H9 (cell line): Measurements from ENCODE around the gene HLF. TPM values are rescaled to one million over a fixed set of nuclear protein-coding genes. Genes with fewer than 3 reads are reported as not detected.

Experiments used
- DNase-seq: peaks from one replicate; pipeline ENCODE4 v3.0.0-alpha.2; 2017
- H2AFZ ChIP-seq: one replicate; pipeline ENCODE4 v1.6.1; 2013; ENCODE audit warnings: mild to moderate bottlenecking, low read length, control low read depth, moderate library complexity
- H2AK5ac ChIP-seq: 2 replicates; pipeline ENCODE4 v1.6.1; 2013; ENCODE audit warnings: low read length, control low read depth, mixed read lengths; ENCODE audit not compliant: insufficient read length
- H2BK120ac ChIP-seq: one replicate; pipeline ENCODE4 v1.6.1; 2013; ENCODE audit warnings: low read depth, mild to moderate bottlenecking, low read length, control low read depth, inconsistent platforms; ENCODE audit not compliant: poor library complexity, severe bottlenecking
- H2BK12ac ChIP-seq: 2 replicates; pipeline ENCODE4 v1.6.1; 2013; ENCODE audit warnings: low read length, control low read depth, mixed read lengths, low read depth; ENCODE audit not compliant: insufficient read length
- H2BK15ac ChIP-seq: 2 replicates; pipeline ENCODE4 v1.6.1; 2013; ENCODE audit warnings: low read depth, low read length, control low read depth
- H2BK20ac ChIP-seq: one replicate; pipeline ENCODE4 v1.6.1; 2013; ENCODE audit warnings: low read depth, mild to moderate bottlenecking, low read length, control low read depth, inconsistent platforms; ENCODE audit not compliant: poor library complexity, severe bottlenecking
- H2BK5ac ChIP-seq: 2 replicates; pipeline ENCODE4 v1.6.1; 2013; ENCODE audit warnings: low read length, control low read depth, mixed read lengths; ENCODE audit not compliant: insufficient read length
- H3K14ac ChIP-seq: 2 replicates; pipeline ENCODE4 v1.6.1; 2013; ENCODE audit warnings: low read length, control low read depth; ENCODE audit not compliant: insufficient read depth
- H3K18ac ChIP-seq: 2 replicates; pipeline ENCODE4 v1.6.1; 2013; ENCODE audit warnings: low read depth, mild to moderate bottlenecking, mixed read lengths, low read length, control low read depth; ENCODE audit not compliant: insufficient read length
- H3K23ac ChIP-seq: 2 replicates; pipeline ENCODE4 v1.6.1; 2013; ENCODE audit warnings: low read length, control low read depth, mixed read lengths, low read depth; ENCODE audit not compliant: insufficient read length
- H3K23me2 ChIP-seq: 2 replicates; pipeline ENCODE4 v1.6.1; 2013; ENCODE audit warnings: low read depth, mild to moderate bottlenecking, mixed read lengths, low read length, control low read depth; ENCODE audit not compliant: insufficient read length, poor library complexity, severe bottlenecking
- H3K27ac ChIP-seq: 2 replicates; pipeline ENCODE4 v1.5.1; 2013; ENCODE audit warnings: low read length, control low read depth, mixed read lengths, low read depth; ENCODE audit not compliant: insufficient read length
- H3K27me3 ChIP-seq: 2 replicates; pipeline ENCODE4 v1.6.1; 2013; ENCODE audit warnings: low read length, control low read depth, inconsistent platforms; ENCODE audit not compliant: insufficient read depth
- H3K4ac ChIP-seq: 2 replicates; pipeline ENCODE4 v1.6.1; 2013; ENCODE audit warnings: low read depth, mild to moderate bottlenecking, control low read depth, inconsistent platforms, low read length, moderate library complexity
- H3K4me1 ChIP-seq: 2 replicates; pipeline ENCODE4 v1.6.1; 2013; ENCODE audit warnings: low read length, control low read depth, inconsistent platforms; ENCODE audit not compliant: insufficient read depth
- H3K4me2 ChIP-seq: 2 replicates; pipeline ENCODE4 v1.6.1; 2013; ENCODE audit warnings: low read length, control low read depth, mixed read lengths; ENCODE audit not compliant: insufficient read length, insufficient read depth
- H3K56ac ChIP-seq: 2 replicates; pipeline ENCODE4 v1.6.1; 2013; ENCODE audit warnings: low read depth, mild to moderate bottlenecking, mixed read lengths, low read length, control low read depth; ENCODE audit not compliant: insufficient read length
- H3K79me1 ChIP-seq: 2 replicates; pipeline ENCODE4 v1.6.1; 2013; ENCODE audit warnings: low read depth, mild to moderate bottlenecking, moderate library complexity, low read length, control low read depth, inconsistent platforms; ENCODE audit not compliant: insufficient read depth, poor library complexity, severe bottlenecking
- H3K79me2 ChIP-seq: 2 replicates; pipeline ENCODE4 v1.6.1; 2013; ENCODE audit warnings: low read length, control low read depth, inconsistent platforms; ENCODE audit not compliant: insufficient read depth
- H3K9ac ChIP-seq: 2 replicates; pipeline ENCODE4 v1.6.1; 2013; ENCODE audit warnings: low read length, control low read depth, mixed read lengths; ENCODE audit not compliant: insufficient read length; ENCODE audit errors: extremely low read depth
- H3K9me3 ChIP-seq: one replicate; pipeline ENCODE4 v1.6.1; 2013; ENCODE audit warnings: low read depth, low read length, inconsistent platforms; ENCODE audit not compliant: control insufficient read depth
- H3T11ph ChIP-seq: one replicate; pipeline ENCODE4 v1.6.1; 2013; ENCODE audit warnings: mild to moderate bottlenecking, low read length, control low read depth, inconsistent platforms
- H4K20me1 ChIP-seq: one replicate; pipeline ENCODE4 v1.6.1; 2013; ENCODE audit not compliant: control insufficient read depth, insufficient read length, insufficient read depth
- H4K5ac ChIP-seq: 2 replicates; pipeline ENCODE4 v1.6.1; 2013; ENCODE audit warnings: low read depth, mild to moderate bottlenecking, mixed read lengths, low read length, control low read depth; ENCODE audit not compliant: insufficient read length
- H4K8ac ChIP-seq: replicated peaks from 2 replicates; pipeline ENCODE4 v1.6.1; 2013; ENCODE audit warnings: low read length, control low read depth, mixed read lengths, low read depth; ENCODE audit not compliant: insufficient read length
- H4K91ac ChIP-seq: 2 replicates; pipeline ENCODE4 v1.6.1; 2013; ENCODE audit warnings: low read depth, mild to moderate bottlenecking, moderate library complexity, mixed read lengths, low read length, control low read depth; ENCODE audit not compliant: insufficient read length
- H3K27ac Mint-ChIP-seq, 3 experiments: 2 replicates in 2 of 3; 3 replicates in 1 of 3; pipeline ENCODE4 v1.8.0; 2020 to 2021; ENCODE audit warnings: mixed read lengths in 3 of 3, mild to moderate bottlenecking in 1 of 3, moderate library complexity in 1 of 3
- H3K27me3 Mint-ChIP-seq: 2 replicates; pipeline ENCODE4 v1.8.0; 2021; ENCODE audit warnings: low read depth, mild to moderate bottlenecking, moderate library complexity, mixed read lengths
- H3K36me3 Mint-ChIP-seq, 3 experiments: 2 replicates in 2 of 3; 3 replicates in 1 of 3; pipeline ENCODE4 v1.8.0; 2020 to 2021; ENCODE audit warnings: low read depth in 3 of 3, mixed read lengths in 3 of 3; ENCODE audit not compliant: insufficient read depth in 1 of 3
- H3K4me1 Mint-ChIP-seq, 2 experiments: 2 replicates each; pipeline ENCODE4 v1.8.0; 2020; ENCODE audit warnings: mixed read lengths in 2 of 2
- H3K4me3 Mint-ChIP-seq, 2 experiments: 2 replicates in 1 of 2; 3 replicates in 1 of 2; pipeline ENCODE4 v1.8.0; 2020 to 2021; ENCODE audit warnings: mild to moderate bottlenecking in 2 of 2, mixed read lengths in 2 of 2, moderate library complexity in 1 of 2
- H3K9me3 Mint-ChIP-seq, 2 experiments: 2 replicates in 1 of 2; 3 replicates in 1 of 2; pipeline ENCODE4 v1.8.0; 2020; ENCODE audit warnings: mild to moderate bottlenecking in 2 of 2, mixed read lengths in 2 of 2, moderate library complexity in 1 of 2
- WGBS: extraction: QIAGEN DNeasy Blood & Tissue Kit; methylation state at CpG from one replicate; pipeline ENCODE4 v1.1.7; 2013; ENCODE audit warnings: missing lambda C conversion rate, low lambda C conversion rate, mixed read lengths; ENCODE audit not compliant: insufficient read length; ENCODE audit errors: extremely low coverage; 5-methylcytosine and 5-hydroxymethylcytosine counted together
- total RNA-seq: library from RNA; stranded (reverse); gene quantifications from 2 replicates; pipeline ENCODE4 v1.2.1, GENCODE V29; 2021
- TF ChIP-seq, protein P1 (sequence below): fragments of 200-600 bp; sonication (generic); conservative IDR thresholded peaks from 3 replicates; pipeline ENCODE4 v1.8.0; 2021; ENCODE audit warnings: antibody characterized with exemption, mild to moderate bottlenecking

The HLF gene
- total RNA-seq, 1 experiment from 2014 or later = 0.17 TPM

DNA sequence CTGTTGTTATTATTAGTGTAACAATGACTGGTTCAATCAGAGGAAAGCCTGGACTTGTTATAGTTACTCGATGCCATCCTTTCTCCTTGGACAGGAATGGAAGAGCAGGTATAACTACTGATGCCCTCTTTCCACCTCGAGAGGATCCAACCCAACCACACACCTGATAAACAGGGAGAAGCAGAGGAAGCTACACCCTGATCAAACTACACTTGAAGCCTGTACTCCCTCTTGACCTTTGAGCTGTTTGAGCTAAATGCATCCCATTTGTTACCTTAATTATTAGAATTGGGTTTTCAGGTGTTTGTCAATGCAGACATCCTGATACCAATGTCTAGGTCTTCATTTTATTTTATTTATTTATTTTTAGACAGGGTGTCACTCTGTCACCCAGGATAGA, 23.7 kb upstream of the HLF start:
- no peak overlapping the region for H4K8ac ChIP-seq
- H3K14ac ChIP-seq = no peak overlapping the region
- Mint-ChIP-seq H3K4me3 (no peak overlapping the region), H3K4me1 (peaks cover 4 to 19% of the 10 kb centered on the region in 2 experiments), H3K36me3 (no peaks in the 10 kb centered on the region), H3K9me3 (no peaks in the 10 kb centered on the region; a peak in 1 of 5 replicates), H3K27ac (no peak overlapping the region), H3K27me3 (peaks cover 57% of the 10 kb centered on the region)
- no peak overlapping the region for H2AFZ ChIP-seq
- no peak overlapping the region for H3K4me2 ChIP-seq
- H3K4me1 ChIP-seq = no peaks in the 10 kb centered on the region; the same call in 1 of the 2 replicates
- H3K9me3 ChIP-seq = no peaks in the 10 kb centered on the region
- no peak overlapping the region for H3K56ac ChIP-seq
- no peak overlapping the region for H2BK12ac ChIP-seq
- H3K18ac ChIP-seq = no peak overlapping the region
- H3K27ac ChIP-seq = no peak overlapping the region
- no peak overlapping the region for H4K5ac ChIP-seq
- no peaks in the 10 kb centered on the region for H3K79me1 ChIP-seq
- H4K20me1 ChIP-seq = no peaks in the 10 kb centered on the region
- H2BK5ac ChIP-seq = no peak overlapping the region
- H3K4ac ChIP-seq = no peak overlapping the region
- H3K23ac ChIP-seq = no peak overlapping the region
- H3K23me2 ChIP-seq = peaks cover 7% of the 10 kb centered on the region
- no peak overlapping the region for H2AK5ac ChIP-seq
- H2BK15ac ChIP-seq = no peak overlapping the region
- no peak for DNase-seq
- no peak overlapping the region for H2BK120ac ChIP-seq
- no CpG with 5 or more reads among the region's 2 CpGs for WGBS
- no peak overlapping the region for H3T11ph ChIP-seq
- H3K27me3 ChIP-seq = no peaks in the 10 kb centered on the region; the same call in 1 of the 2 replicates
- H4K91ac ChIP-seq = no peak overlapping the region
- H3K79me2 ChIP-seq = no peaks in the 10 kb centered on the region
- TF ChIP-seq, protein P1, sequence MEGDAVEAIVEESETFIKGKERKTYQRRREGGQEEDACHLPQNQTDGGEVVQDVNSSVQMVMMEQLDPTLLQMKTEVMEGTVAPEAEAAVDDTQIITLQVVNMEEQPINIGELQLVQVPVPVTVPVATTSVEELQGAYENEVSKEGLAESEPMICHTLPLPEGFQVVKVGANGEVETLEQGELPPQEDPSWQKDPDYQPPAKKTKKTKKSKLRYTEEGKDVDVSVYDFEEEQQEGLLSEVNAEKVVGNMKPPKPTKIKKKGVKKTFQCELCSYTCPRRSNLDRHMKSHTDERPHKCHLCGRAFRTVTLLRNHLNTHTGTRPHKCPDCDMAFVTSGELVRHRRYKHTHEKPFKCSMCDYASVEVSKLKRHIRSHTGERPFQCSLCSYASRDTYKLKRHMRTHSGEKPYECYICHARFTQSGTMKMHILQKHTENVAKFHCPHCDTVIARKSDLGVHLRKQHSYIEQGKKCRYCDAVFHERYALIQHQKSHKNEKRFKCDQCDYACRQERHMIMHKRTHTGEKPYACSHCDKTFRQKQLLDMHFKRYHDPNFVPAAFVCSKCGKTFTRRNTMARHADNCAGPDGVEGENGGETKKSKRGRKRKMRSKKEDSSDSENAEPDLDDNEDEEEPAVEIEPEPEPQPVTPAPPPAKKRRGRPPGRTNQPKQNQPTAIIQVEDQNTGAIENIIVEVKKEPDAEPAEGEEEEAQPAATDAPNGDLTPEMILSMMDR = no peak
- H3K9ac ChIP-seq = no peak overlapping the region
- H2BK20ac ChIP-seq = no peak overlapping the region
